ENCODE data around the gene C3orf20.

The C3orf20 gene

DNA sequence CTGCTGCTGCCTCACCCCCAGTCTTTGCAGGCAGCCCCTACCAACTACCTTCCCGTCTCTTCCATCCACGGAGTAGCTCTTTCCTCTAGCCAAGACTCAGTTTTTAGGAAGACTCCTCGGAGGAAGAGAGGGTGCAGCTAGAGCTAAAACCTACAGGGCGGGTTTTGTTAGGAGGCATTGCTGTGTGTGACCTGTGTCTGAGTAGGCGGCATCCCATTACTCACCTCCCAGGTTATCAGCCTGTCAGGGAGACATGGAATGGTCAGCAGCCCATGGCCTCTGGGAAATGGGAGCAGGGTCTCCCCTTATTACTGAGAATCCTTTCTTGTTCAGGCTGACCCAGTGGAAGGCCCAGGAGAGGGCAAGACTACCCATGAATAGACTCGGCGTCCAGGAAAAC is 100.1 kb downstream of the C3orf20 start:
- Histone ChIP-seq H3K4me1 (ENCODE audit: insufficient read depth, low read length) (peaks cover 19% of the 10 kb centered on the region), H3K9me3 (ENCODE audit: control insufficient read depth, insufficient read depth, low read length) (no peaks in the 10 kb centered on the region; the same call in 1 of the 2 replicates), H3K9ac (ENCODE audit: low read depth, low read length) (no peak overlapping the region), H3K36me3 (ENCODE audit: insufficient read depth, low read length) (no peaks in the 10 kb centered on the region)

DNA sequence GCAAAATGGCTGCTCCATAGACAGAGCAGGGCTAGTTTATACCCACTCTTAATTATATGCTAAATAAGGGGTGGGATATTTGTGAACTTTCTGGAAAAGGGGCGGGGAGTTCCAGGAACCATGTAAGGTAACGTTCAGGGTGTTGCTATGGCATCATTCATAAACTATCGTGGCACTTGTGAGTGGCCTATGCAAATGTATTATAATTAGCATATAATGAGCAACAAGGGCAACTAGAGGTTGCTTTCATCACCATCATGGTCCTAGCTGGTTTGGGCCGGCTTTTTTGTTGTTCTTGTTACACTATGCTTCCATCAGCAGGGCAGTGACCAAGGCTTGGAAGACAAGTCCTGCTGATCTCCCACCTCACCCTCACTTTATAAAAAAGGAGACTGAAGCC is 100.6 kb downstream of the C3orf20 start:
- H3K9me3 ChIP-seq (ENCODE audit: control insufficient read depth, insufficient read depth, low read length), result no peaks in the 10 kb centered on the region; the same call in 1 of the 2 replicates
- H3K4me1 ChIP-seq (ENCODE audit: insufficient read depth, low read length), result peaks cover 19% of the 10 kb centered on the region
- no peak overlapping the region for H3K9ac ChIP-seq (ENCODE audit: low read depth, low read length)
- H3K36me3 ChIP-seq (ENCODE audit: insufficient read depth, low read length), result no peaks in the 10 kb centered on the region

- Histone ChIP-seq H3K36me3 (ENCODE audit: insufficient read depth, low read length) (no peaks in the 10 kb centered on the region), H3K9me3 (ENCODE audit: control insufficient read depth, insufficient read depth, low read length) (no peaks in the 10 kb centered on the region; the same call in 1 of the 2 replicates), H3K9ac (ENCODE audit: low read depth, low read length) (no peak overlapping the region), H3K4me1 (ENCODE audit: insufficient read depth, low read length) (peaks cover 5% of the 10 kb centered on the region)
Measured at GRCh38 chr3:14779069-14779685, 104.2 kb downstream of the C3orf20 start.

DNA sequence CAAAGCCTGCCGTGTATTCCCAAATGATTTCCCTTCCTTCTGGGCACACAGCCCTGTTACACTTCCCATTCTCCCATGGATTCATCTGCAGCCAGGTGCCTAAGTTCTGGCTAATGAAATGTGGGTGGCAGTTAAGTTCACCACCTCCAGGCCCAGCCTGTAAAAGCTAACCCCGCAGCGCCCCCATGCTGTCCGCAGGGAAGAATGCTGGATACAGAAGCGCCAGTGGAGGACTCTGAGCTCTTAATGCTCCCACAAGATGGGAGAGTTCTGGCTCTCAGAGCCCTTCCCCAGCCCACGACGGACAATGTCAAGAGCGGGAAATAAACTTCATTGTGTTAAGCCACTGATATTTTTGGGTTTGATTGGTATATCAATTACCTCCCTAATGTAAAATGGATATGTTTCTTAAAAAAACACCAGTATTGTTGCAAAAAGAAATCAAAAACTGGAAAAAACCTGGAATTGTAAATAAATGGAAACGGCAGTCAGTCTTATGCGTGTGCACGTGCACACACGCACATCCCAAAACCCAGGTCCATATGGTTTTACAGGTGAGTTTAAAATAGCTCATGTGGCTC is 106.1 kb downstream of the C3orf20 start:
- no peaks in the 10 kb centered on the region; the same call in 1 of the 2 replicates for H3K9me3 ChIP-seq (ENCODE audit: control insufficient read depth, insufficient read depth, low read length)
- no peaks in the 10 kb centered on the region; the same call in 1 of the 2 replicates for H3K4me1 ChIP-seq (ENCODE audit: insufficient read depth, low read length)
- no peak overlapping the region for H3K9ac ChIP-seq (ENCODE audit: low read depth, low read length)
- no peaks in the 10 kb centered on the region for H3K36me3 ChIP-seq (ENCODE audit: insufficient read depth, low read length)

DNA sequence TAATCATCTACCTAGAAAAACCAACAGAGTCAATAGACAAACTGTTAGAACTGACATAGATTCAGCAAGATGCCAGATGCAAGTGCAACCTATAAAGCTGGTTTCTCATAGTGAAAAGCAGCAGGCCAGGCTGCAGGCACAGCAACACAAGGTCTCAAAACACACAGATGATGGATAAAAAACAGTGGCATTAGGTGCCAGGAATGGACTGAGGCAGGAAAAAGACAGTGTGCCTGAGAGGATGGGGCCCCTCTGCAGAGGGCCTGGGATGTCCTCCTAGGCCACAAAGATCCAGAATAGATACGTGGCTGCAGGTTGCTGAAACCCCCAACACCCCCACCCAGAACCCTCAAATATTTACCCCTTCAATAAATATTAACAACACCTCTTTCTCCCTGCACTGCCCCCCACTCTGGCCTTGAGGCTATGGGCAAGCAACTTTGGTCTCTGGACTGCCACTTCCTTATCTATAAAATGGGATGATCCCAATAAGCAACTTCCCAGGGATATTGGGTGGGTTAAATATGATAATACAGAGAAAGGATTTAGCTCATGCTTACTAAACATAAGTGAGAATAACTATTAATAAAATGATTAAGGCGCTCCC is 108.6 kb downstream of the C3orf20 start:
- Histone ChIP-seq H3K36me3 (ENCODE audit: insufficient read depth, low read length) (no peaks in the 10 kb centered on the region), H3K4me1 (ENCODE audit: insufficient read depth, low read length) (no peaks in the 10 kb centered on the region; the same call in 1 of the 2 replicates), H3K9ac (ENCODE audit: low read depth, low read length) (no peak overlapping the region), H3K9me3 (ENCODE audit: control insufficient read depth, insufficient read depth, low read length) (no peaks in the 10 kb centered on the region; the same call in 1 of the 2 replicates)

DNA sequence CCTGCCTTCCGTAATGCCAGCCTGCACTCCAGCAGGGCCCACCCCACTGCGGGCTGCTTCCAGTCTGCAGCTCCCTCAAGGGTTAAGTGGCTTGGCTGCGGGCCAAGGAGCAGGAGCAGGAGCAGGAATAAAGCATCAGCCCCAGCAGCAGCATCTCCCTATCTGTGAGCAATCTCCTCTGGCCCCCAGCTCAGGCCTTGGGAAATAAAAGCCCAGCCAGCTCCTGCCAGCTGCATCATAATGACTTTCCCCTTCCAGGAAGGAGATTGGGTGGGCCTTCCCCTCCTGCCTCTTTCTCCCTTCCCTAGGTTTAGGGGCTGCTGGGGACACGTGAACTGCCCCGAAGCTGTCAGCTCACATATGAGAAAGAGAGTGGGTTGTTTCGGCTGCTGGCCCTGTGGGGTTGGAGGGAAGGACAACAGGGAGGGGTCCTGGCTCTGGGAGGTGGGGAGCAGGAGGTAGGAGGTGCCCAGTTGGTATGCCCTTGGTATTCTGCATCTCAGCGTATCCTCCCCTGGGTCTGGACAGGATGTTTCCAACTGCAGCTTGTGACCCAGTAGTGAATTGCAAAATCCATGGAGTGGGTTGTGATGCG is 109.2 kb downstream of the C3orf20 start:
- Histone ChIP-seq H3K36me3 (ENCODE audit: insufficient read depth, low read length) (no peaks in the 10 kb centered on the region), H3K9ac (ENCODE audit: low read depth, low read length) (no peak overlapping the region), H3K9me3 (ENCODE audit: control insufficient read depth, insufficient read depth, low read length) (no peaks in the 10 kb centered on the region), H3K4me1 (ENCODE audit: insufficient read depth, low read length) (no peaks in the 10 kb centered on the region; the same call in 1 of the 2 replicates)

DNA sequence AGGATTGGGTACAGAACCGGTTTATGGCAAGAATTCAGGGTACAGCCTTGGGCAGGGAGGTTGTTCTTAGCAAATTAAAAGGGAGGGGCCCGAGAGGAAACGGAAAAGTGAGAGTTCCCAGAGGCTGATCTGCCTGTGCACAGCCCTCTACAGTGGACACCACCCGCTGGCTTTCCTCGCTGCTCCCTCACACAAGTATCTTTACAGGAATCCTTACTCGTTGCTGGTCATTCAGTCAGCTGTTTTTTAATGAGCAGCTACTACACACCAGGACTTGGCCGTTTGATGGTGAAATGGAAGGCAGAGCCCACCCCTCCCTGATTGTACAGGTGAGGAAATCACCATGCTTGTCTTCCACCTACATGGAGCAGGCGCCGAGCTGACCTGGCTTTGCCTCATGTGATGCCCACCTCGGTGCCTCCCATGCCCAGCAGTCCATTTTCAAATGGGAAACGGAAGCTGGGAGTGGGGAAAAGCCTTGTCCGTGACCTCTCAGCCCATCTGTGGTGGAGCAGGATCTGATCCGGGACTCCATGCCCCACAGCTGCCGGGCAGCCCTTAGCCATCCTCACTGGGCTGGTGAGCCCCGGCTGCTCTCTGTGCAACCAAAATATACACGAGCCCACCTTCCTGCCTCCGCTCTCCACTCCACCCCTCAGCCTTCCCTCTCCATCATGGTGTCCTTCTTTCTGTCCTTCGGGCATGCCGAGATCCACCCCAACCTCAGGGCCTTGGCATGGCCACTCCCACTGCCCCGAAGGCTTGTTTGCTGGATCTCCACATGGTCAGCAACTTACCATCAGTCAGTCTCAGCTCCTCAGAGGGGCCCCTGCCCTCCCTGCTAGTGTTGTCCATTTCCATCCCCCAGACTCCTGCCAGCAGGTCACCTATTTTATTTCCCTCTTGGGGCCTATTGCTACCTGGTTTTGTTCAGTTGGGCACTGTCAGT is 110.5 kb downstream of the C3orf20 start:
- H3K9me3 ChIP-seq (ENCODE audit: control insufficient read depth, insufficient read depth, low read length), result no peaks in the 10 kb centered on the region
- no peaks in the 10 kb centered on the region; the same call in 1 of the 2 replicates for H3K4me1 ChIP-seq (ENCODE audit: insufficient read depth, low read length)

DNA sequence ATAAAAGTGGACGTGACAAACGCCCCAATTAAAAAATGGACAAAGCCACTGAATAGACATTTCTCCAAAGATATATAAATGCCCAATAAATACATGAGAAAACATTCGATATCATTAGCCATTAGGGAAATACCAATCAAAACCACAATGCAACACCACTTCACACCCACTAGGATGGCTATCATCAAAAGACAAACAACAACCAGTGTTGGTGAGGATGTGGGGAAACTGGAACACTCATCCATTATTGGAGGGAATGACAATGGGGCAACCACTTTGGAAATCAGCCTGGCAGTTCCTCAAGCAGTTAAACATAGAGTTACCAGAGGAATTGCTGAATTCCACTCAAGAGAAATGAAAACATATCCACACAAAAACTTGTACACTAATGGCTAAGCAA is 111.4 kb downstream of the C3orf20 start:
- Histone ChIP-seq H3K4me1 (ENCODE audit: insufficient read depth, low read length) (no peaks in the 10 kb centered on the region), H3K36me3 (ENCODE audit: insufficient read depth, low read length) (no peaks in the 10 kb centered on the region), H3K9ac (ENCODE audit: low read depth, low read length) (no peak overlapping the region), H3K9me3 (ENCODE audit: control insufficient read depth, insufficient read depth, low read length) (no peaks in the 10 kb centered on the region)

More for the DNA sequence above, 110.5 kb downstream of the C3orf20 start:
- H3K36me3 ChIP-seq (ENCODE audit: insufficient read depth, low read length), result no peaks in the 10 kb centered on the region
- H3K9ac ChIP-seq (ENCODE audit: low read depth, low read length), result no peak overlapping the region

DNA sequence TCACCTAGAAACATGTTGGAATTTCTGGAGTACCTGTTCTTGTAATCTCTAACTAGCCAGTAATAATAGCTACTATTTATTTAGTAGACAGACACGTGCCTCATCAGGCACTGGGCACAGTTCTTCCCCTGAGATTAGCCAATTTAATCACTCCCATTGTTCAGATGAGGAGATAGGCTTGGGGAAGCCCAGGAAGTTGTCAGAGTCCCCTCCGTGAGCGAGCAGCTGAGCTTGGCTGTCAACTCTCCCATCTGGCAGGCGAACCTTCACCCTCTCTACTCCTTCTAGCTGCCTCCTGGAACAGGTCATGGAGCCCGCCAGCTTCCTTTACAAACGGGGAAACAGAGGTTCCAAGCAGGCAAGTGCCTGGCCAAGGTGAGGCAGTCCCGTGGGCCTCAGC is 112.7 kb downstream of the C3orf20 start:
- H3K36me3 ChIP-seq (ENCODE audit: insufficient read depth, low read length), result no peaks in the 10 kb centered on the region
- H3K9me3 ChIP-seq (ENCODE audit: control insufficient read depth, insufficient read depth, low read length), result no peaks in the 10 kb centered on the region
- H3K4me1 ChIP-seq (ENCODE audit: insufficient read depth, low read length), result peaks cover 4% of the 10 kb centered on the region; the same call in 1 of the 2 replicates
- no peak overlapping the region for H3K9ac ChIP-seq (ENCODE audit: low read depth, low read length)

DNA sequence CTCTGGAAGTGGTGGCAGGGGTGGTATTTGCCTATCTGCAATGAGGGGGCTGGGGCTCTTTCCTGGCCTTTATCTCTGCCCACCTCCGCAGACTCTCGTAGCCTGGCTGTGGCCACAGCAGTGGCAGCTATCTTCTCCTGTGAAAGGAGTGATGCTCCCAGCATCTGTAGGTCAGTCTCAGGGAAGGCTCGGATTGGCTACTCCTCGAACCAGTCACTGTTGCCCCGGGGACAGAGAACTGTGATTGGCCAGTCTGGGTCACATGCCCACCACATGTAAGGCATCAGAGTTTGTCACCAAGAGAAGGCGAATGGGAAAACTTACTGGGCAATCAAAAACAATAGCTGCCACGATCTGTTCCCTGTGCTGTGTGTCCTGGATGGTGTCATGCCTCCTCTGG is 113.7 kb downstream of the C3orf20 start:
- no peaks in the 10 kb centered on the region for H3K36me3 ChIP-seq (ENCODE audit: insufficient read depth, low read length)
- H3K9me3 ChIP-seq (ENCODE audit: control insufficient read depth, insufficient read depth, low read length), result no peaks in the 10 kb centered on the region
- H3K9ac ChIP-seq (ENCODE audit: low read depth, low read length), result no peak overlapping the region
- H3K4me1 ChIP-seq (ENCODE audit: insufficient read depth, low read length), result peaks cover 4% of the 10 kb centered on the region; the same call in 1 of the 2 replicates

- Histone ChIP-seq H3K9ac (ENCODE audit: low read depth, low read length) (no peak overlapping the region), H3K4me1 (ENCODE audit: insufficient read depth, low read length) (peaks cover 4% of the 10 kb centered on the region; the same call in 1 of the 2 replicates), H3K36me3 (ENCODE audit: insufficient read depth, low read length) (no peaks in the 10 kb centered on the region)
Measured at GRCh38 chr3:14789221-14789620, 114.3 kb downstream of the C3orf20 start.

GRCh38 chr3:14789640-14790285 is 114.8 kb downstream of the C3orf20 start:
- no peak overlapping the region for H3K9ac ChIP-seq (ENCODE audit: low read depth, low read length)
- H3K36me3 ChIP-seq (ENCODE audit: insufficient read depth, low read length), result no peaks in the 10 kb centered on the region
- H3K9me3 ChIP-seq (ENCODE audit: control insufficient read depth, insufficient read depth, low read length), result no peaks in the 10 kb centered on the region
- peaks cover 4% of the 10 kb centered on the region; the same call in 1 of the 2 replicates for H3K4me1 ChIP-seq (ENCODE audit: insufficient read depth, low read length)

More at GRCh38 chr3:14789221-14789620, 114.3 kb downstream of the C3orf20 start:
- no peaks in the 10 kb centered on the region for H3K9me3 ChIP-seq (ENCODE audit: control insufficient read depth, insufficient read depth, low read length)

- H3K9ac ChIP-seq (ENCODE audit: low read depth, low read length), result no peak overlapping the region
- no peaks in the 10 kb centered on the region for H3K36me3 ChIP-seq (ENCODE audit: insufficient read depth, low read length)
- H3K9me3 ChIP-seq (ENCODE audit: control insufficient read depth, insufficient read depth, low read length), result no peaks in the 10 kb centered on the region
- peaks cover 4% of the 10 kb centered on the region; the same call in 1 of the 2 replicates for H3K4me1 ChIP-seq (ENCODE audit: insufficient read depth, low read length)
Measured at GRCh38 chr3:14791343-14791945, 116.5 kb downstream of the C3orf20 start.

Data from ES-I3 (cell line).